IPS-18a (cell line): Measurements from ENCODE around the gene MMP24OS.

Experiments used
- H3K27ac ChIP-seq: one replicate; pipeline ENCODE4 v1.5.1; 2013; ENCODE audit warnings: low read length
- H3K27me3 ChIP-seq: one replicate; pipeline ENCODE4 v1.6.1; 2013; ENCODE audit warnings: mild to moderate bottlenecking, low read length; ENCODE audit not compliant: control insufficient read depth, insufficient read depth
- H3K36me3 ChIP-seq: one replicate; pipeline ENCODE4 v1.6.1; 2013; ENCODE audit warnings: low read depth, low read length; ENCODE audit not compliant: control insufficient read depth
- H3K4me1 ChIP-seq: one replicate; pipeline ENCODE4 v1.6.1; 2013; ENCODE audit warnings: low read depth, low read length; ENCODE audit not compliant: control insufficient read depth
- H3K4me3 ChIP-seq: one replicate; pipeline ENCODE4 v1.5.1; 2013; ENCODE audit warnings: low read length
- H3K9ac ChIP-seq: one replicate; pipeline ENCODE4 v1.6.1; 2013; ENCODE audit warnings: mild to moderate bottlenecking, low read length, moderate library complexity
- H3K9me3 ChIP-seq: one replicate; pipeline ENCODE4 v1.6.1; 2013; ENCODE audit warnings: low read depth, low read length; ENCODE audit not compliant: control insufficient read depth

Gene MMP24OS

DNA sequence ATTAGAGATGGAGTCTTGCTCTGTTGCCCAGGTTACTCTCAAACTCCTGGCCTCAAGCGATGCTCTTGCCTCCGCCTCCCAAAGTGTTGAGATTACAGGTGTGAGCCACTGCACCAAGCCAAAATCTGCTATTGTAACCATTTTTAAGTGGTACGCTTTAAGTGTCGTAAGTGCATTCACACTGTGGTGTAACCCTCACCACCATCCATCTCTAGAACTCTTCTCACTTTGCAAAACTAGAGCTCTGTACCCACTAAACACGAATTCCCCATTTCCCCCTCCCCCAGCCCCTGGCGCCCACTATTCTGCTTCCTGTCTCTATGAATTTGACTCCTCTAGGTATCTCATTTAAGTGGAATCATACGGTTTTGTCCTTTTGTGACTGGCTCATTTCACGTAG lies 17.1 kb upstream of the MMP24OS start:
- H3K27me3 ChIP-seq: no peaks in the 10 kb centered on the region
- H3K4me1 ChIP-seq: no peaks in the 10 kb centered on the region

DNA sequence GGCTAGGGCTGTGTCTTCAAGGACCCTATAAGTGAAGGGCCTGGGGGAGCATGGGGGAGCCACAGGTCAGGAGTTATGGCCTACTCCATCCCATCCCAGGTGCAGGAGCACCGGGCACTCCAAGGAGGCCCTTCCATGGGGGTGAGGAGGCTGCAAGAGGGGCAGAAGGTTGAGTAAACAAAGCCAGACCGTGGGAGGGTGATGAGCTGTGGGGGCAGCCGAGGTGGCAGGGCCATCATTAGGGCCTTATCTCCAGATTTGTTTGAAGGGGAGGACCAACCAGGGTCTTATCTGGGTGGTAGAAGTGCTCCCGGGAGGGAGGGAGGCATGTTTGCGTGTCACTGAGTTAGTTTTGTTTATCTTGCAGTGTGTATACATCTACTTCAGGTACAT lies 16.4 kb upstream of the MMP24OS start:
- no peaks in the 10 kb centered on the region for H3K27me3 ChIP-seq
- H3K27ac ChIP-seq: no peak overlapping the region
- H3K4me3 ChIP-seq: no peak overlapping the region
- no peaks in the 10 kb centered on the region for H3K4me1 ChIP-seq
- no peaks in the 10 kb centered on the region for H3K9me3 ChIP-seq
- no peaks in the 10 kb centered on the region for H3K36me3 ChIP-seq
- H3K9ac ChIP-seq: no peak overlapping the region

More for the DNA sequence above, 17.1 kb upstream of the MMP24OS start:
- Histone ChIP-seq H3K4me3 (no peak overlapping the region), H3K9me3 (no peaks in the 10 kb centered on the region), H3K9ac (no peak overlapping the region), H3K27ac (no peak overlapping the region), H3K36me3 (no peaks in the 10 kb centered on the region)

DNA sequence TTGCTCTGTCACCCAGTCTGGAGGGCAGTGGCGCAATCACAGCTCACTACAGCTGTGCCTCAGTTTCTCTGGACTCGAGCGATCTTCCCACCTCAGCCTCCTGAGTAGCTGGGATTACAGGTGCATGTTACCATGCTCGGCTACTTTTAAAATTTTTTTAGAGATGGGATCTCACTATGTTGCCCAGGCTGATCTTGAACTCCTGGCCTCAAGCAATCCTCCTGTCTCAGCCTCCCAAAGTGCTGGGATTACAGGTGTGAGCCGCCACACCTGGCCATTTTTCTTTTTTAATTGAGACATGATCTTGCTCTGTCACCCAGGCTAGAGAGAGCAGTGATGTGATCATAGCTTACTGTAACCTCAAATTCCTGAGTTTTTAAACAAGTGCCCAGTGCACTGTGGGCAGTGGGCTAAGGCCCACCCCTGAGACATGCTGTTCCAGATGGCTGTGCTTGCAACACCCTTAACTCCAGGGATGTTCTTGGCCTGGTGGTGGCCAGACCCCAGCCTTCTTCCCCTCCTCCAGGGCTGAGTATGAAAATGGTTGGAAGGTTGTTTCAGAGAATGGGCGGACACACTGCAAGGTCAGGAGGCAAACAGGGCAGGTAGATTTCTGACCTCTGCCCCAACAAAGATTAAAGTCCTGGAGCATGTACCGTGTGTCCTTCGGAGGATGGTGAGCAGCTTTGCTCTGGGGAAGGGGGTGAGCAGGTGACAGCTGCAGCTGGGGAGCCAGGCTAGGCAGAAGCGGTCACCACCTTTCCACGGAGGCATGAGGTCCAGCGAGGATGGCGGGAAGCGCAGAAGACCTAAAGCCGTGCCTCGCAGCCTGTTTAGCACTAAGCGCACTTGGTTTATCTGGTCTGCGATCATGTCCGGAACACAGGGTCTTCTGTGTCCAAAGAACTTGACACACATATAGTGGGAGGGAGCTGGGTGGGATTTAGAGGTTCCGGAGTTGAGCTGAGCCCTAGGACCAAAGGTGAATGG lies 15.7 kb upstream of the MMP24OS start:
- Histone ChIP-seq H3K36me3 (no peaks in the 10 kb centered on the region), H3K27ac (no peak overlapping the region), H3K4me3 (no peak overlapping the region), H3K9me3 (no peaks in the 10 kb centered on the region), H3K27me3 (no peaks in the 10 kb centered on the region), H3K4me1 (no peaks in the 10 kb centered on the region), H3K9ac (no peak overlapping the region)

DNA sequence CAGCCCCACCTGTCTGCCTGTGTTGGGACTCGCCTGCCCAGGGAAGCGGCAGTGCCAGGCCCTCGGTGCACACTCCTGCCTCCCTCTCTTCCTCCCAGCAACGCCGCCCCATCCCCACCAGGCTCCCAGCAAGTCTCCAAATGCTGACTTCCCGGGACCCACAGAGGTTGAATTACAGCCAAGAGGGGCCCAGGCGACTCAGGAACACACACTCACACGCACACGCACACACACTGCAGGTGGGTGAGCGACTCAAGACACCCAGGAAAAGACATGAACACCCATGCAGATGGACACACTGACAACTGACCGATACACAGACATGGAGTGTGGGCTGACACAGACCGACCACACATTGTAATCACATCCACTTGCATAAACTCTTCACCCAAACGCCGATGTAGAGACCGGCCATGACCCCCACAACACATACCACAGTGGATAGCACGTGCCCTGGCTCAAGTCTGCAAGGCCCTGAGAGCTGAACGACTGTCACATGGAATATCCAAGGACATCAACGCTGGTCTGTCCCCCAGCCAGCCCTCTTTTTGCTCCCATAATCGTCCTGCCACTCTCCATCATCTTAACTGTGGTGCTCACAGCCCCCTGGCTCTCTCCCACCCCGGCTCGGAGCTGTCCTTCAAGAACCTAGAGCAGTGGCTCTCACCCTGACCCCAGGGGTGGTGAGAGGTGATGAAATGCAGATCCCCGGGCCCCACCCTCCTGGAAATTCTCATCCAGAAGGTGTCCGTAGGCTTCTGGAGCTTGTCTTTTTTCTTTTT lies 14.8 kb upstream of the MMP24OS start:
- no peaks in the 10 kb centered on the region for H3K4me1 ChIP-seq
- H3K4me3 ChIP-seq: no peak overlapping the region
- no peak overlapping the region for H3K9ac ChIP-seq
- no peaks in the 10 kb centered on the region for H3K9me3 ChIP-seq
- H3K36me3 ChIP-seq: no peaks in the 10 kb centered on the region
- no peak overlapping the region for H3K27ac ChIP-seq
- H3K27me3 ChIP-seq: no peaks in the 10 kb centered on the region

DNA sequence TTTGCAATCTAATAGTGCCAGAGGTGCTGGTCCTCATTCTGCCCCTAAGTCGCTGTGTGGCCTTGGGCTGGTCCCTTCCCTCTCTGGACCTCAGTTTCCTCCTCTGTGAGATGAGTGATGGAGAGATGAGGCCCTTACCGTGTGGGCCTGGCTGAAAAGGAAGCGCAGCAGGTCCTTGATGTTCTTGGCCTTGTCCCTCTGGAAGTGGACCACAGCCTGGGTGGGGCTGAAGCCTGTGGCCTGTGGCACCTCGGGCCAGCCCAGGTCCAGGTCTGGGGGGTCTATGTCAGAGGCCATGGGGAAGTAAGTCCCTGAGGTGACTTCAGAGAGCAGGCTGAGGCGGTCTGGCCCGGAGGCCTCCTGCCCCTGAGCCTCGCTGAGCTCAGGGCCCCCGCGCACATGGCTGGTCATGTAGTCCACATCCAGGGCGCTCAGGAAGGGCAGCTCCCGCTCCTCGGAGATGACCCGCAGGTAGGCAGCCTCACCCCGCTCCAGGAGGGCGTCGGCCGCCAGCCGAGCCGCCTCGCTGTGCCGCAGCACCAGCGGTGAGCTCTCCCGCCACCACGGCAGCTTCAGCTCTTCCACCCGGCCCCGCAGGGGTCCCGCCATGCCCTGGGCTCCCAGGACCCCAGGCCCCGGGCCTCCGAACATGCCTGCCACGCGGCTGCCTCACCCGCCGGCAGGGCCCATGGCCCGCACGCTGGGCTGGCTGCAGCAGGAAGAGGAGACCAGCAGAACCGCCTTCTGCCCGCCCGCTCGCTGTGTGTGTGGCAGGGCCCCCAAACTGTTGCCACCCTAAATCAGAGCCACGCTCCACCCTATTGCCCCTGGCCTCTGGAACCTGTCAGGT lies 14.0 kb upstream of the MMP24OS start, which contains the start of gene FAM83C:
FAM83C (minus strand) TSS at position 772 of the 850 bp plus-strand sequence; CDS start at position 651, 121 bp downstream.
- Histone ChIP-seq H3K9me3 (no peaks in the 10 kb centered on the region), H3K4me3 (no peak within 1 kb of the TSS), H3K27ac (no peak within 1 kb of the TSS), H3K4me1 (no peaks in the 10 kb centered on the region), H3K9ac (no peak within 1 kb of the TSS), H3K27me3 (no peaks in the 10 kb centered on the region), H3K36me3 (no peaks in the 10 kb centered on the region)

DNA sequence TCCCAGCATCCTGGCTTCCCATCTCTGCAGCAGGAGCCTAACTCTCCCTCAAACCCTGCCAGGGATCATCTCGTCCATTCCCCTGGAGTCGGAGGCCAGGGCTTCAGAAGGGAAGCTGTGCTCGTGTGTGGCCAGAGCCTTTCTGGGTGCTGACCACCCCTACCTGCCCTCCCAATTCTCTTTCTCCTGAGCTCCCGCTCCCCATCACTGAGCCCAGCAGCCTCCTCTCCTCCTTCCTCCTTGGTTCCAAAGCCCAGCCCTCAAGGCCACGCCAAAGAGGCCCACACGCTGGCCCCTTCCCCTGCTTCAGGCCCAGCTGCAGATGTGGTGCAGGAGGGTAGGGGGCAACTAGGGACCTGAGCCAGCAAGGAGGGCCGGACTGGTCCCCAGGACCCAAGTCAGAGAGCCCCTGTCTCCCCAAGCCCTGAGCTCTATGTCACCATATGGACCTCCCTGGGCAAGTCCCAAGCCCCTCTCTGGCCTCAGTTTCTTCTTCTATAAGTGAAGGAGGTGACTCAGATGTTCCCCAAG lies 13.0 kb upstream of the MMP24OS start:
- H3K27ac ChIP-seq: no peak overlapping the region
- no peak overlapping the region for H3K4me3 ChIP-seq
- H3K27me3 ChIP-seq: no peaks in the 10 kb centered on the region
- H3K9ac ChIP-seq: no peak overlapping the region
- H3K9me3 ChIP-seq: no peaks in the 10 kb centered on the region
- no peaks in the 10 kb centered on the region for H3K36me3 ChIP-seq
- H3K4me1 ChIP-seq: no peaks in the 10 kb centered on the region

DNA sequence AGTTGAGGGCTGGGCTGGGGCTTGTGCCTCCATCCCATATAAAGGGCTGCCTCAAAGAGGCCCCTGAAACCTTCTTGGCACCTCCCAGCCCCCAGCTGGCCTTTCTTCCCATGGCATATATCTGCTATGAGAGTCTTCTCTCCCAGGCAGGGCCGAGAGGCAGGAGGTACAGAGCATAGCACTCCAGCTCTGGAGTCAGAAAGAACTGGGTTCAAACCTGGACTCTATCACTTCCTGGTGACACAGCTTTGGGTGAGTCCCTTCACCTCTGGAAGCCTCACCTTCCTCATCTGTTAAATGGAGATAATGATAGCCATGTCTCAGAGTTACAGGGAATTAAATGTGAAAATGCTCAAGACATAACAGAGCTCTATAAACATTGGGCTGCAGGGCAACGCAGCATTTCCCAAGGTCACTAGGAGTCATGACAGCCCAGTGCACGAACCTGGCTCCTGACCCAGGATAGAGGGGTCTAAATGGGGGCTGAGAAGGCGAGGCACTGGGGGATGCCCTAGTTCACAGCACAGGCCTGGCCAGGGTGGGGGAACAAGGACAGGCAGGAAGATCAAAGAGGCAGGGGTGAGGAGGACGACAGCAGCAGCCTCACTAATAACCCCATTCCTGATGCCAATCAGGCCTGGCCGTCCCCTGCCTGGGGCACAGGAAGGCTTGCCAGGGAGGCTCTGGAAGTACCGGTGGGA lies 12.4 kb upstream of the MMP24OS start:
- Histone ChIP-seq H3K27me3 (no peaks in the 10 kb centered on the region), H3K36me3 (no peaks in the 10 kb centered on the region), H3K4me3 (no peak overlapping the region), H3K9ac (no peak overlapping the region), H3K9me3 (no peaks in the 10 kb centered on the region), H3K27ac (no peak overlapping the region), H3K4me1 (no peaks in the 10 kb centered on the region)

DNA sequence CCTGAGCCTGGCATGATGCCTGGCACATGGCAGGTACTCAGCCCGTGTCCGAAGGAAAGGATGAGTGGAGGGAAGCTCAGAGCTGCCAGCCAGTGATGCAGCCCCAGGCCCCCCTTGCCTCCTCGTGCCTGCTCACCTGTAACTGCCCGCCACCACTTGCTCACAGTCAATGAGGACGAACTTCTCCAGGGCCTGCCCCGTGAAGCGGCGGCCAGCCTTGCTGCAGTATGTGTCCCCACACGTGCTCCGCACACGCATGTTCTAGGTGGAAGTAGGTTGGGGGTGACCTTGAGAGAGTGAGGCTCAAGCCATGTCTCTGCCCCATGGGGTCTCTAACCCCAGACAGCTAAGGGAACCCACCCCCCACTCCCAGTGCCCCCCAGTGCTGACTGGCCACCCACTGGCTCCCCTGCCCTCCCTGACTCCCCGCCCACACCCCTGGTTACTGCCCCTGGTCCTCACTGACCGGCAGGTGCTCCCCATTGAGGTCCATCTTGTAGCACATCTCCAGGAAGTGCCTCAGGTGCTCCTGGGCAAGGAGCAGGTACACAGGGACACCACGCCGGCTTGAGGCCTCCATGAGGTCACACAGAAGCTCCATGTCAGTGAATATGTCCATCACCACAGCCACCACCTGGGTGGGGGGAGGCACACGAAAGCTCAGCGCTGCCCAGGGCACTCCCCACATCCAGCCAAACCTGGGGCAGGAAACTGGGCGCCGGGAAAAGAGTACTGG lies 10.6 kb upstream of the MMP24OS start:
- Histone ChIP-seq H3K4me1 (no peaks in the 10 kb centered on the region), H3K27me3 (no peaks in the 10 kb centered on the region), H3K9ac (no peak overlapping the region), H3K27ac (no peak overlapping the region), H3K4me3 (no peak overlapping the region), H3K9me3 (no peaks in the 10 kb centered on the region), H3K36me3 (no peaks in the 10 kb centered on the region)

DNA sequence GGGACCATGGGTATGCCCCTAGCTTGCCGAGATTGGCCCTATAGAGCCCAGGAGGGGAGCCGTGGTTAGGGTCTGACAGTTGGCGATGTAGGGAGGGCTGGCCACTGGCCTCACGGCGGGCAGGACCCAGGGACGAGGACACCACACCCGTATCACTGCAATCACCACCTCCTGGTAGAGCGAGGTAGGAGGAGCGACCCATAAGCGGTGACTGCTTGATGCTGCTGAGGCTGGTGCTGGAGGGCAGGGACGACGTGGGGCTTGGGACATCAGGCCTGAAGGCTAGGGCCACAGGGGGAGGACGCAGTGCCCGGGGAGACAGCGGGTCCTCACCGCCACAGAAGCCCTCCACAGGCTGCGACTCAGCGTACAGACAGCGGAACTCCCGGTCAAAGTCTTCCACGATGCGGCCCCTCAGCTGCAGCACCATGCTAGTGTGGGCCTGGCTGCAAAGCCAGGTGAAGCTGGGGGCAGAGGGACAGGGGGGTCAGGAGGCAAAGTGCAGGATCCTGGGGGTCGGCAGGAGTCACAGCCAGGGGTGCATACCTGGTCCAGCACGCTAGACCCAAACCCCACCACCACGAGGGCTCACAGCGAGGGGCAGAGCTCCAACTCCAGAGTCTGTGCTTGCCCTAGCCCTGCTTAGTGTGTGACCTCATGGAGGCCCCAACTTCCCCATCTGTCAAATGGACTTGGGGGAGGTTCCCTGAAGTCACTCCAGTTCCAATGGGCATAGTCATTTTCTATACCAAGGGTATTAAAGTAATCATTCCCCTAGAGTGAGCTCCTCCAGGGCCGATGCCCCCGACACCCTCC lies 9.8 kb upstream of the MMP24OS start:
- H3K36me3 ChIP-seq: no peaks in the 10 kb centered on the region
- H3K9me3 ChIP-seq: no peaks in the 10 kb centered on the region
- no peaks in the 10 kb centered on the region for H3K27me3 ChIP-seq
- no peaks in the 10 kb centered on the region for H3K4me1 ChIP-seq
- H3K4me3 ChIP-seq: no peak overlapping the region
- no peak overlapping the region for H3K9ac ChIP-seq
- no peak overlapping the region for H3K27ac ChIP-seq
